ENCODE measurements around the gene APOBEC3H. TPM values are rescaled to one million over a fixed set of nuclear protein-coding genes. Genes with fewer than 3 reads are reported as not detected.

APOBEC3H gene
- total and polyA plus RNA-seq, 9 of the 15 experiments (the other 6 are each of a cell fraction or from before 2014, with no cell fraction given): 0.10 to 0.21 TPM; not detected in 7

GRCh38 chr22:39087881-39088684 is 9.0 kb upstream of the APOBEC3H start (continued):
- TF ChIP-seq POLR2G (IDR thresholded peaks at IDR 0.05; ENCODE audit: low read depth, low read length) (0 out of 2 replicates have a peak, but pooled peaks have one; percentile 22), ILF3 (IDR thresholded peaks at IDR 0.05; ENCODE audit: borderline replicate concordance) (no peak), NCOR1 (IDR thresholded peaks at IDR 0.05) (no peak), ZBTB1 (CRISPR knock-in tag; IDR thresholded peaks at IDR 0.05; ENCODE audit: borderline replicate concordance, low read depth) (no peak), KLF6 (CRISPR knock-in tag; IDR thresholded peaks at IDR 0.05; ENCODE audit: borderline replicate concordance) (no peak)

DNA sequence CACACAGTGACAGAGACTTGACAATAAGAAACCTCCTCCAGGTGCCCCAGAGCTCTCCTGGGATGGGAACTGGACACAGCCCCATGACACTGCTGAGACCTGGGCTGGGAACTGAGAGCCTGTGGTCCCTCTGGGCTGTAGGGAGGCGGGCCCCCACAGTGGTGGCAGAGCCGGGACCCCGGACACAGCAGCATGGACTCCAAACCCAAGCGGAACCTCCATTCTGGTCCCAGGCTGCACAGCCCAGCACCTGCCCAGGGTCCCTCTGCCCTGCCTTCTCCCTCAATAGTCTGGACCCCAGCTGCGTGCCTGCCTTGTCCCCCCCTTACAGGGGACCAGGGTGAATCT is 8.4 kb upstream of the APOBEC3H start:
- Histone ChIP-seq H3K9ac (ENCODE audit: insufficient read depth in 1 of 2, low read depth in 2 of 2, low read length in 2 of 2) (peak overlapping the region in 1 of 2 experiments; percentile 35; a peak in 1 of 4 replicates), H3K79me2 (ENCODE audit: control insufficient read depth, insufficient read depth, low read length) (no peaks in the 10 kb centered on the region), H3K4me3 (no peak overlapping the region), H4K20me1 (replicated peaks; ENCODE audit: control insufficient read depth, insufficient read depth, low read length) (no peaks in the 10 kb centered on the region), H3K9me3 (replicated peaks; ENCODE audit: control insufficient read depth, insufficient read depth, low read depth, low read length) (no peaks in the 10 kb centered on the region), H3K27ac (ENCODE audit: extremely low read depth, low read depth, low read length) (no peak overlapping the region), H3K4me2 (ENCODE audit: insufficient read depth, low read length) (no peak overlapping the region), H3K27me3 (ENCODE audit: control insufficient read depth in 2 of 2, insufficient read depth in 2 of 2, low read length in 2 of 2) (no peaks in the 10 kb centered on the region), H2AFZ (ENCODE audit: low read depth, low read length) (no peak overlapping the region), H3K9me1 (ENCODE audit: control insufficient read depth, insufficient read depth, low read length) (no peaks in the 10 kb centered on the region), H3K36me3 (ENCODE audit: control insufficient read depth, insufficient read depth, low read length) (no peaks in the 10 kb centered on the region), H3K4me1 (replicated peaks in 1 of 2; ENCODE audit: control insufficient read depth in 2 of 2, insufficient read depth in 2 of 2, low read length in 2 of 2) (peaks cover 2 to 25% of the 10 kb centered on the region in 2 experiments; a peak in 4 of 5 replicates)
- POLR2A ChIA-PET: interaction anchor here (0.6 kb wide), 2 partner anchors 10 to 127 kb away, joined by 3 read pairs; no protein-coding TSS in a partner anchor
- no TSS peak for BruUV-seq (replicated peaks)
- no peak for ATAC-seq
- CTCF ChIA-PET (ENCODE audit: low intra/inter-chr PET ratio): no interaction called here
- FAIRE-seq: no peak
- WGBS (ENCODE audit: insufficient coverage, low coverage, missing lambda C conversion rate): 74% methylated on average over 5 of the region's 5 CpGs
- intact Hi-C loops (cut with micrococcal nuclease): no loop called here
- in situ Hi-C loops (cut with MboI): no loop called here
- no peak for DNase-seq (ENCODE audit: extremely low read depth in 1 of 4, low spot score in 3 of 4)
- TF ChIP-seq NEUROD1 (IDR thresholded peaks at IDR 0.05; ENCODE audit: borderline replicate concordance, low read depth, low read length, partially characterized antibody) (no peak), MBD2 (IDR thresholded peaks at IDR 0.05; ENCODE audit: borderline replicate concordance, low read depth) (no peak), DDX20 (tag; IDR thresholded peaks at IDR 0.05; ENCODE audit: low read depth) (no peak), YY1 (IDR thresholded peaks at IDR 0.05; ENCODE audit: borderline replicate concordance in 1 of 3, control insufficient read depth in 1 of 3, extremely low read depth in 1 of 3, insufficient read depth in 3 of 3, insufficient read length in 1 of 3, insufficient replicate concordance in 2 of 3, low read depth in 1 of 3, low read length in 2 of 3) (no peak), ILF3 (IDR thresholded peaks at IDR 0.05; ENCODE audit: borderline replicate concordance) (no peak), TCF7 (IDR thresholded peaks at IDR 0.05; ENCODE audit: borderline replicate concordance) (no peak), RBM34 (IDR thresholded peaks at IDR 0.05; ENCODE audit: borderline replicate concordance, insufficient read depth, low read length) (no peak), ZNF609 (CRISPR knock-in tag; IDR thresholded peaks at IDR 0.05; ENCODE audit: borderline replicate concordance) (no peak)

All from K562 (cell line).